Vagina (tissue), 2 donors: ENCODE data around the gene DMKN. TPM values are rescaled to one million over a fixed set of nuclear protein-coding genes. Genes with fewer than 3 reads are reported as not detected.

Source experiments
- DNase-seq, 2 donors: peaks; one replicate each; pipeline ENCODE4 v3.0.0-alpha.2; 2017; ENCODE audit errors: extremely low spot score in 2 of 2
- H3K27ac ChIP-seq: fragments of 200-600 bp; sonication (generic); one replicate; pipeline ENCODE4 v1.5.1; 2019
- H3K27me3 ChIP-seq: fragments of 200-600 bp; sonication (generic); one replicate; pipeline ENCODE4 v1.5.1; 2019
- H3K36me3 ChIP-seq, 2 donors: fragments of 200-600 bp; sonication (generic); one replicate each; pipeline ENCODE4 v1.5.1; 2017 to 2019
- H3K4me1 ChIP-seq: fragments of 200-600 bp; sonication (generic); one replicate; pipeline ENCODE4 v1.5.1; 2019
- H3K4me3 ChIP-seq, 2 donors: fragments of 200-600 bp; sonication (generic); 1 replicate in 1 of 2; 2 replicates in 1 of 2; pipeline ENCODE4 v1.5.1; 2016 to 2019
- H3K9me3 ChIP-seq: fragments of 200-600 bp; sonication (generic); one replicate; pipeline ENCODE4 v1.5.1; 2019
- CTCF ChIP-seq, 3 experiments: fragments of 450-650 bp in 2 of 3; fragments of 200-600 bp in 1 of 3; sonication (generic) in 1 of 3; IDR thresholded peaks; one replicate each; pipeline ENCODE4 v1.5.1; 2017 to 2019; ENCODE audit warnings: antibody characterized with exemption in 3 of 3, mild to moderate bottlenecking in 2 of 3, moderate library complexity in 2 of 3
- POLR2A ChIP-seq, 2 donors: fragments of 450-650 bp; IDR thresholded peaks; one replicate each; pipeline ENCODE4 v1.6.1; 2017; ENCODE audit warnings: antibody characterized with exemption in 2 of 2, mild to moderate bottlenecking in 2 of 2, moderate library complexity in 2 of 2
- POLR2AphosphoS5 ChIP-seq, 2 donors: sonication (generic); formaldehyde crosslinking; IDR thresholded peaks; one replicate each; pipeline ENCODE4 v1.9.0; 2017; ENCODE audit warnings: antibody characterized with exemption in 2 of 2, mild to moderate bottlenecking in 2 of 2, low read depth in 1 of 2; ENCODE audit not compliant: insufficient read depth in 1 of 2
- intact Hi-C: fragments of 100-400 bp; cut with DNase I; formaldehyde crosslinking; loops from one replicate; pipeline ENCODE4 v1.15.1; 2023
- total RNA-seq: library from RNA; depleted of rRNA; stranded (reverse); fragments of >200 nt; gene quantifications from one replicate; pipeline ENCODE4 v1.2.3, GENCODE V29; 2016

Gene DMKN
- total RNA-seq, 1 donor from 2014 or later = 237 TPM

- intact Hi-C loops = no loop called here
- no peak for DNase-seq
- Histone ChIP-seq H3K27me3 (no peaks in the 10 kb centered on the region), H3K36me3 (no peaks in the 10 kb centered on the region), H3K27ac (no peak overlapping the region), H3K4me1 (peaks cover 8% of the 10 kb centered on the region), H3K9me3 (no peaks in the 10 kb centered on the region), H3K4me3 (no peak overlapping the region)
- TF ChIP-seq CTCF (IDR thresholded peaks at IDR 0.05) = no peak
- no peak for TF ChIP-seq POLR2AphosphoS5 (IDR thresholded peaks at IDR 0.05; ENCODE audit: insufficient read depth in 1 of 2, low read depth in 1 of 2)
- TF ChIP-seq POLR2A (IDR thresholded peaks at IDR 0.05) = no peak
Observed at GRCh38 chr19:35454663-35455062, 58.8 kb downstream of the DMKN start.

GRCh38 chr19:35451338-35452096 is 61.9 kb downstream of the DMKN start:
- Histone ChIP-seq H3K36me3 (no peaks in the 10 kb centered on the region), H3K4me1 (no peaks in the 10 kb centered on the region), H3K27me3 (no peaks in the 10 kb centered on the region), H3K4me3 (no peak overlapping the region), H3K27ac (no peak overlapping the region), H3K9me3 (no peaks in the 10 kb centered on the region)
- TF ChIP-seq POLR2A (IDR thresholded peaks at IDR 0.05) = no peak
- TF ChIP-seq POLR2AphosphoS5 (IDR thresholded peaks at IDR 0.05; ENCODE audit: insufficient read depth in 1 of 2, low read depth in 1 of 2) = no peak
- TF ChIP-seq CTCF (IDR thresholded peaks at IDR 0.05) = no peak
- DNase-seq = no peak
- intact Hi-C loops = no loop called here

- intact Hi-C loops = no loop called here
- Histone ChIP-seq H3K27ac (no peak overlapping the region), H3K4me1 (no peaks in the 10 kb centered on the region), H3K36me3 (no peaks in the 10 kb centered on the region), H3K4me3 (no peak overlapping the region), H3K27me3 (no peaks in the 10 kb centered on the region), H3K9me3 (no peaks in the 10 kb centered on the region)
- TF ChIP-seq POLR2A (IDR thresholded peaks at IDR 0.05) (no peak), POLR2AphosphoS5 (IDR thresholded peaks at IDR 0.05; ENCODE audit: insufficient read depth in 1 of 2, low read depth in 1 of 2) (no peak), CTCF (IDR thresholded peaks at IDR 0.05) (no peak)
- DNase-seq = no peak
Observed at GRCh38 chr19:35449359-35450043, 63.9 kb downstream of the DMKN start.

GRCh38 chr19:35447606-35448469 is 65.6 kb downstream of the DMKN start, which contains the start of gene FFAR2:
Gene FFAR2 (plus strand): TSS chr19:35448257. CDS start chr19:35449715, 1,458 bp downstream.
- Histone ChIP-seq H3K9me3 (no peaks in the 10 kb centered on the region), H3K27me3 (no peaks in the 10 kb centered on the region), H3K27ac (no peak within 1 kb of the TSS), H3K4me1 (no peaks in the 10 kb centered on the region), H3K4me3 (no peak within 1 kb of the TSS), H3K36me3 (no peaks in the 10 kb centered on the region)
- DNase-seq = no peak
- no peak for TF ChIP-seq CTCF (IDR thresholded peaks at IDR 0.05)
- no peak for TF ChIP-seq POLR2A (IDR thresholded peaks at IDR 0.05)
- TF ChIP-seq POLR2AphosphoS5 (IDR thresholded peaks at IDR 0.05; ENCODE audit: insufficient read depth in 1 of 2, low read depth in 1 of 2) = no peak
- intact Hi-C loops = no loop called here

Other genes with a start within 250 kb of the DMKN start
- gene USF2, start 244.7 kb downstream of the DMKN start, total RNA-seq = 95.5 TPM
- gene HAMP, start 231.1 kb downstream of the DMKN start, total RNA-seq = not detected
- gene MAG, start 221.5 kb downstream of the DMKN start, total RNA-seq = not detected
- 7.6 TPM for gene CD22, start 184.5 kb downstream of the DMKN start, total RNA-seq
- not detected for gene FFAR1, start 165.7 kb downstream of the DMKN start, total RNA-seq
- gene FFAR3, start 155.2 kb downstream of the DMKN start, total RNA-seq = not detected
- not detected for gene GPR42, start 142.6 kb downstream of the DMKN start, total RNA-seq
- not detected for gene FFAR2, start 65.4 kb downstream of the DMKN start, total RNA-seq
- 687 TPM for gene KRTDAP, start 23.2 kb downstream of the DMKN start, total RNA-seq
- gene SBSN, start 14.7 kb upstream of the DMKN start, total RNA-seq = 162 TPM
- gene GAPDHS, start 19.8 kb upstream of the DMKN start, total RNA-seq = not detected
- gene TMEM147, start 32.0 kb upstream of the DMKN start, total RNA-seq = 104 TPM
- gene ATP4A, start 50.0 kb upstream of the DMKN start, total RNA-seq = not detected
- not detected for gene PMIS2, start 72.5 kb upstream of the DMKN start, total RNA-seq
- gene HAUS5, start 99.1 kb upstream of the DMKN start, total RNA-seq = 11.0 TPM
- 54.3 TPM for gene RBM42, start 115.4 kb upstream of the DMKN start, total RNA-seq
- not detected for gene ETV2, start 128.1 kb upstream of the DMKN start, total RNA-seq
- 265 TPM for gene COX6B1, start 134.7 kb upstream of the DMKN start, total RNA-seq
- 9.1 TPM for gene UPK1A, start 152.9 kb upstream of the DMKN start, total RNA-seq
- not detected for gene ZBTB32, start 190.9 kb upstream of the DMKN start, total RNA-seq
- 16.0 TPM for gene KMT2B, start 204.4 kb upstream of the DMKN start, total RNA-seq
- gene IGFLR1, start 228.8 kb upstream of the DMKN start, total RNA-seq = 7.4 TPM
- 6.6 TPM for gene U2AF1L4, start 231.8 kb upstream of the DMKN start, total RNA-seq
- 28.2 TPM for gene PSENEN, start 232.0 kb upstream of the DMKN start, total RNA-seq
- gene LIN37, start 234.9 kb upstream of the DMKN start, total RNA-seq = 11.3 TPM
- 238 TPM for gene HSPB6, start 243.4 kb upstream of the DMKN start, total RNA-seq
- 13.8 TPM for gene PROSER3, start 244.5 kb upstream of the DMKN start, total RNA-seq